Ramos (cell line): ENCODE data around the gene RGS19.

Experiments
- in situ Hi-C: fragments of 300-500 bp; cut with MboI; formaldehyde crosslinking; loops from one replicate; pipeline ENCODE4 v1.14.3; 2022; ENCODE audit warnings: low sequenced_read_pairs; ENCODE audit not compliant: unreplicated experiment

RGS19 gene

GRCh38 chr20:64078934-64079272 is 415 bp downstream of the RGS19 start:
- in situ Hi-C loops, result no loop called here

GRCh38 chr20:64077876-64078551 is 1.3 kb downstream of the RGS19 start:
- in situ Hi-C loops, result no loop called here

GRCh38 chr20:64077541-64077875 is 1.8 kb downstream of the RGS19 start:
- in situ Hi-C loops, result no loop called here

GRCh38 chr20:64077094-64077493 is 2.2 kb downstream of the RGS19 start:
- in situ Hi-C loops, result no loop called here

- in situ Hi-C loops, result no loop called here
These were observed 3.0 kb downstream of the RGS19 start for GRCh38 chr20:64076061-64076997.

GRCh38 chr20:64075556-64075955 is 3.8 kb downstream of the RGS19 start:
- in situ Hi-C loops, result no loop called here

- in situ Hi-C loops, result no loop called here
These were observed 4.4 kb downstream of the RGS19 start for GRCh38 chr20:64074963-64075362.

- in situ Hi-C loops, result no loop called here
These were observed 5.0 kb downstream of the RGS19 start for GRCh38 chr20:64074184-64074789.

- in situ Hi-C loops, result no loop called here
These were observed 5.7 kb downstream of the RGS19 start for GRCh38 chr20:64073476-64074183.

- in situ Hi-C loops, result no loop called here
These were observed 6.7 kb downstream of the RGS19 start for GRCh38 chr20:64072498-64073063.

- in situ Hi-C loops, result no loop called here
These were observed 7.7 kb downstream of the RGS19 start for GRCh38 chr20:64071341-64072332.

- in situ Hi-C loops, result no loop called here
These were observed 8.9 kb downstream of the RGS19 start for GRCh38 chr20:64070244-64070993.

- in situ Hi-C loops, result no loop called here
These were observed 9.6 kb downstream of the RGS19 start for GRCh38 chr20:64069614-64070243.

GRCh38 chr20:64069209-64069613 is 10.1 kb downstream of the RGS19 start:
- in situ Hi-C loops, result no loop called here

GRCh38 chr20:64068386-64069208 is 10.7 kb downstream of the RGS19 start:
- in situ Hi-C loops, result no loop called here

- in situ Hi-C loops, result no loop called here
These were observed 11.5 kb downstream of the RGS19 start for GRCh38 chr20:64067733-64068307.
